Measurements from ENCODE around the gene CEP131.

Gene CEP131

GRCh38 chr17:81143717-81144422 lies 78.9 kb downstream of the CEP131 start:
- no peak for DNase-seq

GRCh38 chr17:81143200-81143527 lies 79.6 kb downstream of the CEP131 start:
- DNase-seq, result no peak

DNA sequence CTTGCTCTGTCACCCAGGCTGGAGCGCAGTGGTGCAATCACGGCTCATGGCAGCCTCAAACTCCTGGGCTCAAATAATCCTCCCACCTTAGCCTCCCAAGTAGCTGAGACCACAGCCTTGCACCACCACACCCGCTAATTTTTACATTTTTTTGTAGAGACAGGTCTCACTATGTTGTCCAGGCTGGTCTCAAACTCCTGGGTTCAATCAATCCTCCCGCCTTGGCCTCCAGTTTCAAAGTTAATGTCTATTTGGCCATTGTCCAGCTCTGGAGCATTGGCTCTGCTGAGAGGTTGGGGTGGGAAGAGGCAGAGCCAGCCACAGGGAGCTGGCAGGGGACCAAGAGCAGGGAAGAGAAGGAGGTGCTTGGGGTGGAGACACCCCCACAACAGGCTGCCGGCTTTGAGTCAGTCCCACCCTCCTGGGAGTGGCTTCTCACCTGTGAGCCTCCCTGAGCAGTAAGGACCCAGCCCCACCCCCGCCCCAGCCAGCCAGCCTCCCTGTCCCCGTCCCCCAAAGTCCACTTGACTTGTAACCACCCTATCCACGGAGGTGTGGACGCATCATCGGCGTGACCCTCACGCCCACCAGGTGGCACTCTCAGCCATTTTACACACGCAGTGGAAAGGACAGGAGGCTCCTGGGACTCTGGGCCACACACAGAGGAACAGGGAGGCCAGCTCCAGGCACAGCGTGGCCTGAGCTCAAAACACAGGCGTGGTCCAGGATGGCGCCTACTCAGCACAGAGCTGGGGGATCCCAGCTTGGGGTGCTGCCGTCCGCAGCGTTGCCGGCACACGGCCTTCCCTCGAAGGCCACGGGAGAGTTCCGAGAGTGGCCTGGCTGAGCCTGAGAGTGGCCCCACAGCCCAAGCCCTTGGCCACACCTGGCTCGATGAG lies 80.2 kb downstream of the CEP131 start:
- peak; percentile 61 for DNase-seq

DNA sequence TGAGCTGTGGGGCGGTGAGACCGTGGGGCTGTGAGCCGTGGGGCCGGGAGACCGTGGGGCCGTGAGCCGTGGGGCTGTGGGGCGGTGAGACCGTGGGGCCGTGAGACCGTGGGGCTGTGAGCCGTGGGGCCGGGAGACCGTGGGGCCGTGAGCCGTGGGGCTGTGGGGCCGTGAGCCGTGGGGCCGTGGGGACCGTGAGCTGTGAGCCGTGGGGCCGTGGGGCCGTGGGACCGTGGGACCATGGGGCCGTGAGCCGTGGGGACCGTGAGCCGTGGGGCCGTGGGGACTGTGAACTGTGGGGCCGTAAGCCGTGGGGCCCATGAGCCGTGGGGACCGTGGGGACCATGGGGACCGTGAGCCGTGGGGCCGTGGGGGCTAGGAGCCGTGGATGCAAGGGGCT lies 82.1 kb downstream of the CEP131 start:
- no peak for DNase-seq

DNA sequence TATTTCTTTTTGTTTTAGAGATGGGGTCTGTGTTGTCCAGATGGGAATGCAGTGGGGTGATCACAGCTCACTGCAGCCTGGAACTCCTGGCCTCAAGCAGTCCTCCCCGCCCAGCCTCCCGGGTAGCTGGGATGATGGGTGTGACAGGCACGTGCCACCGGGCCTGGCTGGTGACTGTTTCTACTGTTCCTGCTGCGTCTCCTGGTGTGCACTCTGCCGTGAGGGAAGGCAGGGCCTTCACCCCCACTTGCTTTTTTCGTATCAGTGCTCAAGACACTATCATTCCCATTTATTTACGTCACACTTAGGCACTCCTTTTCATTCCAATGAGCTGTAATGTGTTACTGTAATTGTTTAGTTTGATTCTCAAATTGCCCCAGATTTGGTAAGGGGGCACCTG lies 82.7 kb downstream of the CEP131 start:
- no peak for DNase-seq
